Measurements from ENCODE around the gene CRYGN.

- TF ChIP-seq, protein P1, sequence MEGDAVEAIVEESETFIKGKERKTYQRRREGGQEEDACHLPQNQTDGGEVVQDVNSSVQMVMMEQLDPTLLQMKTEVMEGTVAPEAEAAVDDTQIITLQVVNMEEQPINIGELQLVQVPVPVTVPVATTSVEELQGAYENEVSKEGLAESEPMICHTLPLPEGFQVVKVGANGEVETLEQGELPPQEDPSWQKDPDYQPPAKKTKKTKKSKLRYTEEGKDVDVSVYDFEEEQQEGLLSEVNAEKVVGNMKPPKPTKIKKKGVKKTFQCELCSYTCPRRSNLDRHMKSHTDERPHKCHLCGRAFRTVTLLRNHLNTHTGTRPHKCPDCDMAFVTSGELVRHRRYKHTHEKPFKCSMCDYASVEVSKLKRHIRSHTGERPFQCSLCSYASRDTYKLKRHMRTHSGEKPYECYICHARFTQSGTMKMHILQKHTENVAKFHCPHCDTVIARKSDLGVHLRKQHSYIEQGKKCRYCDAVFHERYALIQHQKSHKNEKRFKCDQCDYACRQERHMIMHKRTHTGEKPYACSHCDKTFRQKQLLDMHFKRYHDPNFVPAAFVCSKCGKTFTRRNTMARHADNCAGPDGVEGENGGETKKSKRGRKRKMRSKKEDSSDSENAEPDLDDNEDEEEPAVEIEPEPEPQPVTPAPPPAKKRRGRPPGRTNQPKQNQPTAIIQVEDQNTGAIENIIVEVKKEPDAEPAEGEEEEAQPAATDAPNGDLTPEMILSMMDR (IDR thresholded peaks at IDR 0.05; ENCODE audit: low read length): no peak
- no peak for TF ChIP-seq EZH2 (optimal IDR thresholded peaks at IDR 0.05; ENCODE audit: low read depth, low read length)
- TF ChIP-seq EZH2phosphoT487 (IDR thresholded peaks at IDR 0.05; ENCODE audit: low read length): no peak
These were observed 47.9 kb downstream of the CRYGN start for GRCh38 chr7:151392002-151392401.

Data from MM.1S (cell line).